ENCODE data around the gene IER2. TPM values are rescaled to one million over a fixed set of nuclear protein-coding genes. Genes with fewer than 3 reads are reported as not detected.

The IER2 gene
- total RNA-seq, 1 experiment from 2014 or later: 72.0 TPM

- H3K27me3 Mint-ChIP-seq (ENCODE audit: insufficient read depth, unreplicated experiment): no peaks in the 10 kb centered on the region
Observed at GRCh38 chr19:13130886-13131490, 19.2 kb upstream of the IER2 start.

GRCh38 chr19:13132471-13133180 is 17.6 kb upstream of the IER2 start:
- POLR2A ChIA-PET: no interaction called here

More at GRCh38 chr19:13130886-13131490, 19.2 kb upstream of the IER2 start:
- Histone ChIP-seq H3K9me3 (no peaks in the 10 kb centered on the region), H3K27me3 (replicated peaks; ENCODE audit: control insufficient read depth, insufficient read depth, low read length) (no peaks in the 10 kb centered on the region), H3K36me3 (ENCODE audit: control insufficient read depth, insufficient read depth, low read length) (no peaks in the 10 kb centered on the region; the same call in 1 of the 2 replicates), H3K4me3 (ENCODE audit: low read depth, low read length) (no peak overlapping the region), H3K4me1 (no peaks in the 10 kb centered on the region)
- intact Hi-C loops (cut with micrococcal nuclease; ENCODE audit: unreplicated experiment): no loop called here
- DNase-seq: no peak
- Mint-ChIP-seq H3K27ac (ENCODE audit: unreplicated experiment) (no peak overlapping the region), H3K9me3 (ENCODE audit: unreplicated experiment) (no peaks in the 10 kb centered on the region), H3K4me3 (ENCODE audit: unreplicated experiment) (no peak overlapping the region), H3K36me3 (ENCODE audit: insufficient read depth, unreplicated experiment) (peaks cover 39% of the 10 kb centered on the region), H3K4me1 (ENCODE audit: low read depth, unreplicated experiment) (no peaks in the 10 kb centered on the region)
- CTCF ChIA-PET: no interaction called here
- POLR2A ChIA-PET: no interaction called here
- no peak for TF ChIP-seq CTCF (IDR thresholded peaks at IDR 0.05; ENCODE audit: insufficient read depth in 1 of 2, low read depth in 1 of 2, low read length in 1 of 2, severe bottlenecking in 1 of 2, unreplicated experiment in 1 of 2)
- BruUV-seq (replicated peaks): no TSS peak

More at GRCh38 chr19:13132471-13133180, 17.6 kb upstream of the IER2 start:
- Mint-ChIP-seq H3K36me3 (ENCODE audit: insufficient read depth, unreplicated experiment) (peaks cover 37% of the 10 kb centered on the region), H3K4me3 (ENCODE audit: unreplicated experiment) (no peak overlapping the region), H3K27me3 (ENCODE audit: insufficient read depth, unreplicated experiment) (no peaks in the 10 kb centered on the region), H3K4me1 (ENCODE audit: low read depth, unreplicated experiment) (no peaks in the 10 kb centered on the region), H3K9me3 (ENCODE audit: unreplicated experiment) (no peaks in the 10 kb centered on the region), H3K27ac (ENCODE audit: unreplicated experiment) (no peak overlapping the region)
- no peaks in the 10 kb centered on the region for H3K4me1 ChIP-seq
- no TSS peak for BruUV-seq (replicated peaks)
- no peak for DNase-seq
- CTCF ChIA-PET: interaction anchor here (0.7 to 1.1 kb wide), 2 partner anchors 167 to 402 kb away, joined by 3 read pairs; no protein-coding TSS in a partner anchor
- no peaks in the 10 kb centered on the region; the same call in 1 of the 2 replicates for H3K36me3 ChIP-seq (ENCODE audit: control insufficient read depth, insufficient read depth, low read length)
- no peak overlapping the region for H3K4me3 ChIP-seq (ENCODE audit: low read depth, low read length)
- TF ChIP-seq CTCF (IDR thresholded peaks at IDR 0.05; ENCODE audit: insufficient read depth in 1 of 2, low read depth in 1 of 2, low read length in 1 of 2, severe bottlenecking in 1 of 2, unreplicated experiment in 1 of 2): no peak
- H3K27me3 ChIP-seq (replicated peaks; ENCODE audit: control insufficient read depth, insufficient read depth, low read length): no peaks in the 10 kb centered on the region
- no peaks in the 10 kb centered on the region for H3K9me3 ChIP-seq
- intact Hi-C loops (cut with micrococcal nuclease; ENCODE audit: unreplicated experiment): no loop called here

Measured in Caco-2 (cell line).